Ovary (tissue), 3 donors: ENCODE data around the gene NTRK3.

ENCODE experiments used
- CTCF ChIP-seq, 3 donors: fragments of 450-650 bp in 2 of 3; fragments of 200-600 bp in 1 of 3; IDR thresholded peaks; one replicate each; pipeline versions ENCODE4 v1.5.1 to v1.8.0; 2016 to 2022; ENCODE audit warnings: antibody characterized with exemption in 3 of 3, mild to moderate bottlenecking in 1 of 3
- POLR2A ChIP-seq: fragments of 450-650 bp; IDR thresholded peaks from one replicate; pipeline ENCODE4 v1.6.1; 2017; ENCODE audit warnings: antibody characterized with exemption, mild to moderate bottlenecking, moderate library complexity
- donor health status: DM: no; HTN: no; CAD: no.

GRCh38 chr15:88194162-88194561 lies 62.4 kb downstream of the NTRK3 start:
- TF ChIP-seq CTCF (IDR thresholded peaks at IDR 0.05) (no peak), POLR2A (no peak)
